B cell (primary cell): ENCODE data around the gene DRD3.

Experiments
- CTCF ChIP-seq: fragments of 200-600 bp; IDR thresholded peaks from one replicate; pipeline ENCODE4 v1.8.0; 2022; ENCODE audit warnings: antibody characterized with exemption, mild to moderate bottlenecking
- EZH2 ChIP-seq: IDR thresholded peaks from 2 replicates; pipeline ENCODE4 v1.6.1; 2012; ENCODE audit warnings: borderline replicate concordance, low read depth, mild to moderate bottlenecking, moderate library complexity, low read length; ENCODE audit not compliant: insufficient read depth, poor library complexity, severe bottlenecking

GRCh38 chr3:114212646-114213045 is 33.8 kb upstream of the DRD3 start:
- TF ChIP-seq CTCF (no peak), EZH2 (no peak)
